ENCODE results near the gene NAALADL1. TPM values are rescaled to one million over a fixed set of nuclear protein-coding genes. Genes with fewer than 3 reads are reported as not detected.

The NAALADL1 gene
- total and polyA plus RNA-seq, 9 of the 15 experiments (the other 6 are each of a cell fraction or from before 2014, with no cell fraction given): 0.06 to 0.72 (median 0.22) TPM; not detected in 4

GRCh38 chr11:65095974-65096806 is 37.8 kb upstream of the NAALADL1 start, which contains the start of gene VPS51 (continued):
- TF ChIP-seq DACH1 (IDR thresholded peaks at IDR 0.05; ENCODE audit: partially characterized antibody) (no peak), ZNF217 (CRISPR knock-in tag; IDR thresholded peaks at IDR 0.05) (no peak), E4F1 (CRISPR knock-in tag; IDR thresholded peaks at IDR 0.05; ENCODE audit: borderline replicate concordance) (no peak), U2AF2 (optimal IDR thresholded peaks at IDR 0.05; ENCODE audit: low read depth, low read length) (no peak), MXI1 (IDR thresholded peaks at IDR 0.05; ENCODE audit: low read depth, low read length) (peak; percentile 79), CXXC5 (CRISPR knock-in tag; IDR thresholded peaks at IDR 0.05) (peak; percentile 88), RBM25 (IDR thresholded peaks at IDR 0.05; ENCODE audit: low read depth, low read length, severe bottlenecking) (no peak), IRF1 (CRISPR knock-in tag; IDR thresholded peaks at IDR 0.05; ENCODE audit: borderline replicate concordance) (no peak), BCL6 (CRISPR knock-in tag; IDR thresholded peaks at IDR 0.05) (0 out of 2 replicates have a peak, but pooled peaks have one; percentile 43), THRB (CRISPR knock-in tag; conservative IDR thresholded peaks at IDR 0.05) (peak; percentile 58), XRCC4 (IDR thresholded peaks at IDR 0.05; ENCODE audit: extremely low read depth, insufficient read depth, insufficient read length) (no peak), ZNF316 (IDR thresholded peaks at IDR 0.05) (no peak), SAFB (IDR thresholded peaks at IDR 0.05; ENCODE audit: borderline replicate concordance, low read depth, low read length) (no peak), ZNF699 (CRISPR knock-in tag; IDR thresholded peaks at IDR 0.05; ENCODE audit: insufficient replicate concordance) (no peak)
- TF ChIP-seq, protein P1, sequence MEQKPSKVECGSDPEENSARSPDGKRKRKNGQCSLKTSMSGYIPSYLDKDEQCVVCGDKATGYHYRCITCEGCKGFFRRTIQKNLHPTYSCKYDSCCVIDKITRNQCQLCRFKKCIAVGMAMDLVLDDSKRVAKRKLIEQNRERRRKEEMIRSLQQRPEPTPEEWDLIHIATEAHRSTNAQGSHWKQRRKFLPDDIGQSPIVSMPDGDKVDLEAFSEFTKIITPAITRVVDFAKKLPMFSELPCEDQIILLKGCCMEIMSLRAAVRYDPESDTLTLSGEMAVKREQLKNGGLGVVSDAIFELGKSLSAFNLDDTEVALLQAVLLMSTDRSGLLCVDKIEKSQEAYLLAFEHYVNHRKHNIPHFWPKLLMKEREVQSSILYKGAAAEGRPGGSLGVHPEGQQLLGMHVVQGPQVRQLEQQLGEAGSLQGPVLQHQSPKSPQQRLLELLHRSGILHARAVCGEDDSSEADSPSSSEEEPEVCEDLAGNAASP (IDR thresholded peaks at IDR 0.05): no peak
- TF ChIP-seq, protein P2, sequence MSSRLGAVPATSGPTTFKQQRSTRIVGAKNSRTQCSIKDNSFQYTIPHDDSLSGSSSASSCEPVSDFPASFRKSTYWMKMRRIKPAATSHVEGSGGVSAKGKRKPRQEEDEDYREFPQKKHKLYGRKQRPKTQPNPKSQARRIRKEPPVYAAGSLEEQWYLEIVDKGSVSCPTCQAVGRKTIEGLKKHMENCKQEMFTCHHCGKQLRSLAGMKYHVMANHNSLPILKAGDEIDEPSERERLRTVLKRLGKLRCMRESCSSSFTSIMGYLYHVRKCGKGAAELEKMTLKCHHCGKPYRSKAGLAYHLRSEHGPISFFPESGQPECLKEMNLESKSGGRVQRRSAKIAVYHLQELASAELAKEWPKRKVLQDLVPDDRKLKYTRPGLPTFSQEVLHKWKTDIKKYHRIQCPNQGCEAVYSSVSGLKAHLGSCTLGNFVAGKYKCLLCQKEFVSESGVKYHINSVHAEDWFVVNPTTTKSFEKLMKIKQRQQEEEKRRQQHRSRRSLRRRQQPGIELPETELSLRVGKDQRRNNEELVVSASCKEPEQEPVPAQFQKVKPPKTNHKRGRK (tag; IDR thresholded peaks at IDR 0.05): no peak

Measured in K562 (cell line).